Measurements from ENCODE around the gene PIGN. TPM values are rescaled to one million over a fixed set of nuclear protein-coding genes. Genes with fewer than 3 reads are reported as not detected.

PIGN gene
- polyA plus RNA-seq, 3 donors from 2014 or later = 12.0 to 16.4 (median 13.8) TPM

- Mint-ChIP-seq H3K4me3 (no peak overlapping the region), H3K27me3 (ENCODE audit: low read depth in 3 of 3) (peaks cover 0 to 4% (median 0%) of the 10 kb centered on the region in 3 donors), H3K36me3 (no peaks in the 10 kb centered on the region), H3K4me1 (no peaks in the 10 kb centered on the region), H3K27ac (no peak overlapping the region), H3K9me3 (no peaks in the 10 kb centered on the region)
- no peak for DNase-seq
These were observed 195.7 kb downstream of the PIGN start for GRCh38 chr18:61991201-61991600.

Other genes starting within 250 kb of the PIGN start
- gene RELCH, start 199 bp upstream of the PIGN start, polyA plus RNA-seq = 1 to 10 TPM; 4.5 to 7.9 (median 6.2) TPM
- gene TNFRSF11A, start 138.3 kb upstream of the PIGN start, polyA plus RNA-seq = 10 to 100 TPM; 13.5 to 23.3 (median 16.8) TPM

Measured in immature natural killer cell (primary cell).